ENCODE results near the gene DNTT.
"Not testable (repeated sequence)": the region's sequence is repeated elsewhere in the genome, so short reads cannot be mapped to it uniquely, and the experiment has no call there.

DNTT gene

DNA sequence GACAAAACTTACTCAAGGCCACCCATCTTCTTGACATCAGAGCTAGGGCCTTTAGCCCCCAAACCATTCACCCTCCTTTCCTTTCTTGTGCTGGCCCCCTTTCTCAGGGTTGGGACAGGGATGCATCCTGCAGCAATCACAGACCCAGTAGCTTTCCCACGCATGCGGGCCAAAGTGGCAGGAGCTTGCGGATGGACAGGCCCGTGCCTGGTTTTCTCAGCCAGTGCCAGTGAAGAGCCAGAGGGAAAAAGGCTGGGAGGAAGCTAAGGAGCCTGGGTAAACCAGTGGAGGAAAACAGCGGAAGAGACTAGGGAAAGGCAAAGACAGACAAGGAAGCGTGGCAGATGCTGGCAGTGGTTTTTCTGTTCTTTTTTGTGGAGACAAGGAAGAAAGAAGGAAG, 27.8 kb upstream of the DNTT start:
- no peak for DNase-seq (ENCODE audit: low read depth)

DNA sequence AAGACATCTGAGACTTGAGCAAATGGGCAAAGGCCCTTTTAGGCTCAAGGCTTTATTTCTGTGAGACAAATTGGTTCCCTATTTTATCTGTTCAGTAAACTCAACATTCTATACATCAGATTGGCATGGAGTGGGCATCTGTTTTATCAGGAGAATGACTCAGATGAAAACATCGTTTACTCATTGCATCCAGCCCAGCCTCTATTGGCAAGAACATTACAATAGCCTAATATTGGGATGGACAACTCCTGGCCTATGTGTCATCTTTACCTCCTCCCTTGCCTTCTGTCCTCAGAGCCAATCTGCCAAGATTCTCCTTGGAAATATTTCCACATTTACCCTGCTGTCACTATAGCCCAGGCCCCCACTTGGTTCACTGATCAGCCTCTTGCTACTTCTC, 27.4 kb upstream of the DNTT start:
- DNase-seq (ENCODE audit: low read depth): no peak

DNA sequence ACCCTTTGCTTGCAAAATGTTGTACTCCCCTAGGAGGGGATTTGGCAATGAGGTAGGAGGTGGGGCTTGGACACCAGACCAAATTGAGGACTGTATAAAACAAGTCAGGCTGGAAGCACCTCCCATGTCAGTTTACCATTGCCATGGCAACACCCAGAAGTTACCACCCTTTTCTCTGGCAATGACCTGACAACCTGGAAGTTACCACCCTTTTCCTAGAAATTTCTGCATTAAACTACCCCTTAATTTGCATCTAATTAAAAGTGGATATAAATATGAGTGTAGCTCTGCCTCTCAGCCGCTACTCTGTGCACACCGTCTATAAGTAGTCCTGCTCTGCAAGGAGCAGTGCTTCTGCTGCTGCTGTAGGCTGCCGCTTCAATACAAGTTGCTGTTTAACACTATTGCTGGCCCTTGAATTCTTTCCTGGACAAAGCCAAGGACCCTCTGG, 25.0 kb upstream of the DNTT start:
- no peak for DNase-seq (ENCODE audit: low read depth)

DNA sequence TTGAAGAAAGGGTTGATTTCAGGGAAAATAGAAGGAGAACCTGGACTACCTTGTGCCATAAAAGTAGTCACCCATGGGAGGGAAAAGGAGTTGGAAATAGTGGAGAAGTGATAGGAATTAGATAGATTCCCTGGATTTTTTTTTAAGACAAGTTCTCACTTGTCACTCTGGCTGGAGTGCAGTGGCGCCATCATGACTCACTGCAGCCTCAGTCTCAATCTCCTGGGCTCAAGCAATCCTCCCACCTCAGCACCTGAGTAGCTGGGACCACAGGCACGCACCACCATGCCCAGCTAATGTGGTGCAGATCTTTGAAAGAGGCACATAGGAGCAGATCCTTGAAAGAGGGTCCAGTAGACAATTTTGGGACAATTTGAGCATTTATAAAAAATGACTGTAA, 23.4 kb upstream of the DNTT start:
- DNase-seq (ENCODE audit: low read depth): no peak

DNA sequence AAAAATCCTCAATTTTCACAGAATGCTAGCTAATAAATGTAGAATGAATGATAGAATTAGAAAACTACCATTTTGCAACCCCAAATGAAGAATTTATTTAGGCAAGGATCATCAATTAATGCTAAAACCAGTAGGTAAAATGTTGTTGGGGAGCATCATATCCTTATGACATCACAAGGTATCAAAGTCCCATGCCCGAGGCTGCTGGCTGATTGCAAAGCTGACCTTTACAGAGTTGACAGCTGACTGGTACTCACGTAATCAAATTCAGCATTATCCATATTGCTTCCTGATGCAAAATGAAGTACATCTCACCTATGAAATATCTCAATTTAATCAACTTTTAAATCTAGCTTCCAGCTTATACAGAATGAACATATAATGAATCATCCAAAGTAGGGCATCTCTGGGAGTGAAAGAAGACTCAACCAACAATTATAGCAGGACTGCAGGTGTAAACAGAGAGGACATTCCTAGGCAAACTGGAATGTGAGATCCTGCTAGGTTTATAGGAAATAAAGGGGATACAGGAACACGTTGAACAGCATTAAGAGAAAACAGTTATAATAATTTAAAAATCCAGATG, 22.7 kb upstream of the DNTT start:
- DNase-seq (ENCODE audit: low read depth): no peak

DNA sequence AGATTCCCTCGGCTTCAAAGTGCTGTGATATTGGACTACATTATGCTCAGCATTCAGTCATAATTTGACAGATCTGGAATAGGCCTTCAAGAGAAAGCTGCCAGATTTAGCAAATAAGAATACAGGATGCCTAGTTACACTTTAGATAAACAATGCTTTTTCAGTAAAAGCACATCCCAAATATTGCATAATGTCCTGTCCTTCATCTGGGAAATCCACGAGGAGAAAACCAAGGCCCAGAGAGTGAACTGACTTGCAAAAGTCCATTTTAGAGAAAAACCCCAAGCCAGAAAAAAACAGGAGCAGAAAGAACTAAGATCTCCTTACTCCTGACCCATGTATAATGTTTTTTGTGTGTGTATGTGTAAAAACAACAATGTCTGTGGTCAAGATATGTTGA, 20.9 kb upstream of the DNTT start:
- DNase-seq (ENCODE audit: low read depth): no peak

DNA sequence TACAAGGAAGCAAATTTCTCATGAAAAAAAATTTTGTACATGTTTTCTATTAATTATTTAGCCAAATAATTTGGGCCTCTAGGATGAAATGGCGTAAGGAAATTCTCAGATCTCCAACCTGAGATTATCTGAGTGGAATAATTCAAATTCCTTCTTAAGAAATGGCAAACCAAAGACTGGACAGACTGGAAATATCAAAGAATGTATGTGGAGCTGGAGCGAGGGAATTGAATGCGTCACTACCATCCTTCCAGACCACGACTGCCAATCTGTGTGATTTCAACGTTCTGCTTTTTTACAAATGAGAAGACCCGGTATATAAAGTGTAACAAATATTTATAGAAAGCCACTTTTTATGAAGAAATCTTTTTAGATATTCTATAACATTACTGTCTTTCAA, 20.5 kb upstream of the DNTT start:
- no peak for DNase-seq (ENCODE audit: low read depth)

DNA sequence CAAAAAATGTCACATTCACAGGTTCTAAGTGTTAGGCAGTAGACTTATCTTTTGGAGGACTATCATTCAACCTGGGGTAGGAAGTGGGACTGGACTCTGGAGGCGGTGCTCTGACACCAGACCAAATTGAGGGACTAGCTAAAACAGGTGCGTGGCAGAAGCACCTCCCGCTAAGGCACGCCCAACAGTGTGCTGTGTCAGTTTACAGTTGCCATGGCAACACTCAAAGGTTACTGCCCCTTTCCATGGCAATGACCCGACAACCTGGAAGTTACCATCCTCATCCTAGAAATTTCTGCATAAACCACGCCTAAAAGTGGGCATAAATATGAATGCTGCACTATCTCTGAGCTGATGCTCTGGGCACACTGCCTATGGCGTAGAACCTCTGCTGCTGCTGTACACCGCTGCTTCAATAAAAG, 18.9 kb upstream of the DNTT start:
- no peak for DNase-seq (ENCODE audit: low read depth)

DNA sequence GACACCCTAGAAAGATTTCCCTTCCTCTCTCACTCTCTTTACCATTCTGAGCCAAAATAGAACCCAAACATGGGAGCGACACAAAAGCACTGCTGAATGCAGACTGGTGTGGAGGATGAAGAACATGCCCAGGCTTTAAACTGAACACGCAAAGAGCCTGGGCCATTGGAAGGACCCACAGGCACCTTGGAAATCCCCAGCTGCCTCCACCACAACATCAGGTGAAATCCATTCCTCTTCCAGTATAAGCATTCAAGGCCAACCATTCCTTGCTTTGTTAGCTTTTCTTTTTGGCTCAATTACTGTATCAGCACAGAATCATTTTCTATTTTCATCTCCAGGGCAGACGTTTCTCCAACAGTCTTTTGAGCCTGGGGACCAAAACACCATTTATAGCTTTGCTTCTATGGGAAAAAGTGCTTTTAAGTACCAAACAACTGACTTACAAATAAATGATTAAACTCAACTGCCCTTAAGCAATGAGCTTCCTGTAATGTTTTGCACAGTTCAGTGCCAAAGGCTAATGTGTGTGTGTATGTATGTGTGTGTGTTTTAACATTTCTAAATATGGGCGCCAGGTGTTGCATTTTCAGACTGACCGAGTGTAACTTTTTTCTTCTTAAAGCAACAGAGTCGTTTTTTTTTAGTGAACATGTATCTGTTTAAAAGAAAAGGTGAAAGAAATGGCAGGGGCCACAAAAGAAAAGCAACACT, 16.7 kb upstream of the DNTT start:
- DNase-seq (ENCODE audit: low read depth): no peak

DNA sequence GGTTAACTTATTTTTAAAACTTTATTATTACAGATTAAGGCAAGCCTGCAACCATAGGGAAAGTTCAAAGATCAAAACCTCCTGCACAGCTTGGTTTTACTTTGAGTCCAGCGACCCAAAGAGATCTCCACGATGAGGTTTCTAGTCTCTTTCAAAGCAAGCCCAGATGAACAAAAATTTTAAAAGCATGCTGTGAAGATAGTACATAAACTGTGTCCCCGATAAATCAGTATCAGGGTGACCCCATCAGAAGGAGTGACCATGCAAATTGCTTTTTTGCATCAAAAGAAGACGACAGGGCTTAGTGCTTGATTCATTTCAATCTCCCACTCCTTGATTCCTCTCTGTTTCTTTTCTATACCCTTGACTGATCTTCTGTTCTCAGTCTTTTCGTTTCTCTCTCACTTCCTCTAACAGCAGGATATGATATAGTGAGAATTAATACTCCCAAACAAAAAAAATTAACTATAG, 16.0 kb upstream of the DNTT start:
- no peak for DNase-seq (ENCODE audit: low read depth)

DNA sequence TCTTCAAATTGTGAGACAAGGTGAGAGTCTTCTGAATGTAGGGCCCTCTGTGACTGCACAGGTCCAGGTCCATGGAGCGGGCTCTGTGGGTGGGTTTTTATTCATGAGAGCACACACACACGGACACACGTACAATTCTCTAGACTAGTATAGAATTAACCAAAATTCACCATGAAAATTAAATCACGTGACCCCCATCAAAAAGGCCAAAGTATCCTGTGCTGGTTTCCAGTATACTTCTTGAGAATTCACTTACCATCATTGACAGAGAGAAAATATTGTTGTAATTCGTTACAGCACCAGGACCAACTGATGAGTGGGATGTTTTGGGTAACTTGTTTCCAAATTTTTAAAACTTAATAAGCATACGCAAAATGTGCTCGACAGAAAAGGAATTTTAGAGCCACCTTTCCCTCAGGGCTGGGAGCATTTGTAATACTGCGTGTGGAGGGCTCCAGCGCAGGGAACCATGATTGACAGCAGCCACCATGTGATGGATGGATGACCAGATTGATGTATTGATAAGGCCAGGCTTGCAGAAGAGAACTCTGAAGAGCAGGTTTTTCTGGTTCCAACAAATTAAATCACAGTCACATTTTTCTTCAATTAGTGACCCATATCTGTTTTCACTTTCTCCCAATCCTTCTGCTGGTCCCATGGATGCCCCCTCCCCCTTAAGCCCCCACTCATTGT, 14.9 kb upstream of the DNTT start:
- DNase-seq (ENCODE audit: low read depth): no peak

DNA sequence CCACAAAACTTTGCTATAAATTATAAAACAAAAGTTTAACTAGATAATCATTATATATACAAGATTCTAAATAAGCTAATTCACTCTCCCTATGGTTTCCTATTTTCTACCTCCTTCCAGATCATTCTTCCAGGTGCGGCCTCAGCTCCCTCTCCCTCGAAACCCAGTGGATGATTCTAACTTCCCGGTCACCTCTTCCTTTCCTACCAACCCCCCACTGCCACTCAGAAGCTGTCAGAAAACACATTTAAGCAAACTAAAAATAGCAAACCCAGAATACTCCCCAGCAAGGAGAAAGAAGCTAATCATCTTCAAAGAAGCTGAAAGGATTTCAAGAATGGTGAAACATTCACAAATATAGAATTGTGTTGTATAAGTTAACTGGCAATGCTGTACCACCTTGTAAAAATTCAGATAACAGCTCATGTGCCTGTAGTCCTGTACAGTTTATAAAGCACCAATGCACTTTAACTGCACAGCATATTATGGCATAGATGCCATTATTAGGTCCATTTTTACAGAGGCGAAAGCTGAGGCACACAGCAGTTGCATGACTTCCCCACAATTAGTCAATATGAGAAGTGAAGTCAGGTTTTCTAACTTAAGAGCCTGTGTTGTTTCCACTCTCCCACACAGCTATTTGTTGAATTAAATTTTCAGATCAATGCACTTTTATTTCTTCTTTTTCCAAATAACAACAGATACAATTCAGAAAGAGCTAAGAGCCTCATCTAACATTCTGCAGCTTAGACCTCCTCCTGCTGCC, 13.7 kb upstream of the DNTT start:
- no peak for DNase-seq (ENCODE audit: low read depth)

DNA sequence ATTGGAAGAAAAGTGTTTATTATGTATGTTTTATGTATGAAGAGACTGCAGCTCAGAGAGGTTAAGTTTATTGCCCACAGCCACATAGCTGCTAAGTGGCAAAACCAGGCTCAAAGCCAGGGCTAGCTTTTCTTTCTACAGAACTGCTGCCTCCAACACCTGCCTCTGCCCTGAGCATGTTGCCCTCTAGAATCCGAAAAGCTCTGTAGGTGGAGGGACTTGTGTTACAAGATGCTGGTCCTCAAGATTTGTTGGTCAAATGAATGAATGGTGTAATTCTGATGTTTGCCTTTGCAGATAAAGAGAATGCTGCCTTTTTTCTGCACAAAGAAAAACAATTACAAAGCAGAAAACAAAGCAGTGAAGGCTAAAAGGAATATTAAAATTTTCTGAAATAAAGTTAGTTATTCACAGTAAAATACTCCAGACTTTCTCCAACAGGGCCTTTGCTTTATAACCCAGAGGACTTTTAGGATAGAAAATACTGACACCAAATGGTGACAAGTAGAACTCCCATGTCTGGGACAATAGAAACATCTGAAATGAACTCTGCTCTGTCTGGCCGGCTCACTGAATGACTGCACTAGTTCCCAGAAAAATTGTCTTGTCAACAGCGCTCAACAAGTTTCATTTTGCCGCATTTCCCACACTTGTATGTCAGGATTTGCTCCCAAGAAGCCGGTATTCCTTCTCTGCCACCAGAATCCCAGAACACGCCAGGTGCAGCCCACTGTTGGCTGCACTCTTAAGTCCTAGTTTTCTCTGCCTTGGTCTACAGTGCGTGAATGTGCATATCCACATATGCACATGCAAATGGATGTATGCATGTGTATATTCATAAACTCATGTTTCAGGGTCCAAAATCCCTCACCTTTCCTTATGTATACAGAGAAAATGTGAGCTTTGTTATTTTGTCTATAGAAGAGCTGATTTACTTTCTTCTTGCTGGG, 11.0 kb upstream of the DNTT start:
- no peak for DNase-seq (ENCODE audit: low read depth)

DNA sequence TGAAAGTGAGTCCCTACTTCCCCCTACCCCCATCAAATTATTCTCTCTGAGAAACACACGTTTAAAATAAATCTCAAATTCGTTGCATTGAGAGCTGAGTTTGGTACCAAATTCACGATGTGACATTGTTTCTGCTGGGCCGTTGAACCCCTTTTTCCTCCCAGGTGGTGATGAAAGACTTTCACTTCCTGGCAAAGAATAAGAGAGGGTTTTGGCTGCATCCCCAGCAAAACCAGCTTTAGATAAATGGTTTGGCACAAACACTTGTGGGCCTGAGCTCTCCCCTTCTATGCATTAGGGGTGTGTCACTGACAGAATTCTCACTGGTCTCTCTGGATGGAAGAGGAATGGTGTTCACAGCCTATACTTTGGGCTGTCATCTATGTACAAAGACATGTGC, 8.8 kb upstream of the DNTT start:
- no peak for DNase-seq (ENCODE audit: low read depth)

DNA sequence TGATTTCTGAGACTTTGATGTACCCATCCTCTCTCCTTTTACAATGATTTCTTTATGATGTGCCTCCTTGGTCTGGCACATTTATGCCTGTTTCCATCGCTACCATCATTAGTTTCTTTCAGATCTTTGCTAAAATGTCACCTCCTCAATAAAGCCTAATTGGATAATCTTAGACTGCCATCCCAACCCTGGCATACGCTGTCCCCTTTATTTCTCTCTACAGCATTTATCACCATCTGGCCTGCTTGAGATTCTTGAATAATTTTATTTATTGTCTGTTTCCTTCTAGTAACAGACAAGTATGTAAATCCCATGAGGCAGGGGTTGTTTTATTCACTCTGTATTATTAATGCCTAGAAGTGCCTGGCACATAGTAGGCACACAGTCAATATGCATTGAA, 6.7 kb upstream of the DNTT start:
- DNase-seq (ENCODE audit: low read depth): no peak

DNA sequence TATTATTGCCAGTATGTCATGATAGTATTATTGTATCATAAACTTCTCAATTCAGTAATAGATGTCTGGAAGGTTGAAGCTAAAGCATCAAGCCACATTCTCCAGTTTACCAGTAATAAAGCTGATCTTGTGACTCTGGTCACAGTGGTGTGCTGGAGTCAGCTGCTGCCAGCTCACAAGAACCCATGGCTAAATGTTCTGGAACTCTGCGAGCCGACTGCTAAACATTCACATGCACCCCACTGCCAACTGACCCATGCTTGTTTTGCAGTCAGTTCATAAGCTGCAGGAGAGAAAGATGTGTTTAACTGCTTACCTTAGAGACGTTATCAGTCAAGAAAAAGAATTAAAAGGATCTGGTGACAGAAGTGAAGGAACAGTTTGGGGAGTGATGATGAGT, 5.9 kb upstream of the DNTT start:
- no peak for DNase-seq (ENCODE audit: low read depth)

DNA sequence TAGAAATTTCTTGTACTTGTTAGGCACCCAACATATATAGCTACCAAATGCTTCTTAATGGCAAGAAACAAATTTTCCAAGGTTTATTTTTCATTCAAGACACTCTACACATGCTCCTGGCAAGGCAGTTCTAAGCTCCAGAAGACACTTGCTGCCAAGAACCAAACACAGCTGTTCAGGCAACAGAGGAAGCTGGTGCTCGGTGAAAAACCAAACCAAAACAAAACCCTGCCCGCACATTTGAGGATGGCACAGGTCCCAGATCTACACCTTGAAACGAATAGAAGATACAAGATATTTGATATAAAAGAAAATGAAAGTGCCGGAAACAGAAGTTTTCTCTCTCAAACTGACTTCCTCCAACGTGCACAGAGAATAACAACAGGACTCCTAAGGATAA, 4.9 kb upstream of the DNTT start:
- no peak for DNase-seq (ENCODE audit: low read depth)

DNA sequence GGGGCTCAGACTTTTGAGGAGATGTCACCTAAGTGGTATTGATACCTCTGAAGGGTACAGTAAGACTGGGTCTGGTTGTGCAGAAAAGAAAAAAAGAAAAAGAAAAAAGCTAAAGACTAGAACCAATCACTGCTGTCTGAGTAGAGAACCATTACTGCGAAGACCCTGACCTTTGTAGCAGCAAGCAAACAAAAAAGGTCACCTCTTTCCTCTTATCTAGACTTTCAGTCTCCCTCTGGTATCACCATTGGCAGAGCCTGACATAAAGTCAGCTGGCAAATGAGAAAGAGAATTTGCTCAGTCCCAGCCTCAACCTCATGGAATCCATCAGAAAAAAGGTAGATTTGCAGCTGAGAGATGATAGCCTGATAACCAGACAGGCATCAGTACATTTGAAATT, 2.6 kb upstream of the DNTT start:
- no peak for DNase-seq (ENCODE audit: low read depth)

DNA sequence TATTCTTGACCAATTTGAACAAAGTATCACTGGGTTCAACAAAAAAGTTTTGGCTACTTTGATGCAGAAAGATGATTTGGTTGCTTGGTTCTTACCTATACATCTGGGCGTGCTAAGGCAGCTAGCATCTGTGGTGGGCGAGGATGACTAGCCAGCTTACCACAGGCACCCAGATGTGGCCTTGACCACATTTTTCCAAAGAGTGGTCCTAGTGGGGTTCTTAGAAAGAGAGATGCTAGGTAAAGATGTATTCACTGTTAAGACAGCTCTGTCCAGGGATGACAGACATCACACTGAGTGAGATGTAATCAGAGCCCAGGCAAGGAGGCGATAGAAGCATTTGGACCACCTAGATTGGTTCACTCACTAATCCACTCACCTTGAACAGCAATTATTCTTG, 785 bp downstream of the DNTT start:
- no peak for DNase-seq (ENCODE audit: low read depth)

DNA sequence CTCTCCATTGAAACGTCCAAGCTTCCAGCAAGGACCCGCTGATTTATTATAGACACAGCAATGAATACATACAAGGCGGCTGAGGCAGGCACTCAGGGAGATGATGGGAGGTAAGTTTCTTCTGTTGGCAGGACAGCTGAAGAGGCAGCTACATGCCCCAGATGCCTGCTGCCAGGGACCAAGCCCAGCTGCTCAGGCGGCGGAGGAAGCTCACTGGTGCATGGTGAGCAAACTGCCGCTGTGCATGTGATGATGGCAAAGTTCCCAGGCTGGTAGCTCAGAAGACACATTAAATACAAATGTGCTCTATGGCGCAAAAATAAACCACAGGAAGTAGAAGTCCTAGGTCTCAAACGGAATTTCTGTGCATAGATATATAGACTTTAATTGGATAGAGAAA, 2.3 kb downstream of the DNTT start:
- no peak for DNase-seq (ENCODE audit: low read depth)

DNA sequence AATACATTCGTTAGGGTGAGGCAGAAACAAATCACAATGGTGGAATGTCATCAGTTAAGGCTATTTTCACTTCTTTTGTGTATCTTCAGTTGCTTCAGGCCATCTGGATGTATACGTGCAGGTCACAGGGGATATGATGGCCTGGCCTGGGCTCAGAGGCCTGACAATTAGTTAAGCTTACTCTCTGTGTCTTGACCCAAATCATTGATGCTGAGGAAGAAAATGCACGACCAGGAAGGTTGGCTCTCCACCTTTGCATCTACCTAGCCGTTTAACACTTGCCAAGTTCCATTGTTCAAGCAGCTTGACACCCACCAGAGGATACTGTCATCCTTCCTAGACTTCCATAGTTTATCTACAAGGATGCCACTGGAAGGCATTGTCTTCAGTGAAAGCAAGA, 4.6 kb downstream of the DNTT start:
- not testable (repeated sequence) for DNase-seq (ENCODE audit: low read depth)
